ENCODE results near the gene UCMA. TPM values are rescaled to one million over a fixed set of nuclear protein-coding genes. Genes with fewer than 3 reads are reported as not detected.
"Not testable (repeated sequence)": the region's sequence is repeated elsewhere in the genome, so short reads cannot be mapped to it uniquely, and the experiment has no call there.

UCMA gene
- not detected for total RNA-seq

DNA sequence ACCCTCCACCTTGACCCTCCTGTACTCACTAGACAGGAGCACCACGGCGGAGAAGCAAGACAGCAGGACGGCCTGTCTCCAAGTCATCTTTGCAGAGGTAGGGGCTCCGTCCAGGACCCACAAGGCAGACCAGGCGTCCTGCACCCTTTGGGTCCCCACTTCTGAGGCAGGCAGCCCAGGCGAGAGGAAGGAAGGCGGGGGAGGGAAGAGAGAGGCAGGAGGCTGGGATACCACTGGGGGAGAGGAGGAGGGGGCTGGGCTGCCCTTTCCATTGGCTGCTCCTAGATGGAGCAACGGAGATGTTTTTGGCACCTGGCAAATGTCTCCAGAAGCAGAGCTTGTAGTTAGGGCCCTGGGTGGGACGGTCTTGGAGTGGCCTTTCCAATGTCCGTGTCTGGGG, at the start of gene UCMA:
UCMA (minus strand) TSS at position 203 of the 400 bp plus-strand sequence; CDS start at position 87, 116 bp downstream.
- H3K36me3 ChIP-seq: no peaks in the 10 kb centered on the region
- no peak within 1 kb of the TSS for H3K27ac ChIP-seq
- DNase-seq (ENCODE audit: low spot score in 2 of 2): no peak
- no peaks in the 10 kb centered on the region for H3K4me1 ChIP-seq
- intact Hi-C loops (cut with DNase I; ENCODE audit: low total_unique reads): no loop called here
- H3K27me3 ChIP-seq: no peaks in the 10 kb centered on the region
- H3K4me3 ChIP-seq: no peak within 1 kb of the TSS
- no peaks in the 10 kb centered on the region for H3K9me3 ChIP-seq
- TF ChIP-seq, protein P1, sequence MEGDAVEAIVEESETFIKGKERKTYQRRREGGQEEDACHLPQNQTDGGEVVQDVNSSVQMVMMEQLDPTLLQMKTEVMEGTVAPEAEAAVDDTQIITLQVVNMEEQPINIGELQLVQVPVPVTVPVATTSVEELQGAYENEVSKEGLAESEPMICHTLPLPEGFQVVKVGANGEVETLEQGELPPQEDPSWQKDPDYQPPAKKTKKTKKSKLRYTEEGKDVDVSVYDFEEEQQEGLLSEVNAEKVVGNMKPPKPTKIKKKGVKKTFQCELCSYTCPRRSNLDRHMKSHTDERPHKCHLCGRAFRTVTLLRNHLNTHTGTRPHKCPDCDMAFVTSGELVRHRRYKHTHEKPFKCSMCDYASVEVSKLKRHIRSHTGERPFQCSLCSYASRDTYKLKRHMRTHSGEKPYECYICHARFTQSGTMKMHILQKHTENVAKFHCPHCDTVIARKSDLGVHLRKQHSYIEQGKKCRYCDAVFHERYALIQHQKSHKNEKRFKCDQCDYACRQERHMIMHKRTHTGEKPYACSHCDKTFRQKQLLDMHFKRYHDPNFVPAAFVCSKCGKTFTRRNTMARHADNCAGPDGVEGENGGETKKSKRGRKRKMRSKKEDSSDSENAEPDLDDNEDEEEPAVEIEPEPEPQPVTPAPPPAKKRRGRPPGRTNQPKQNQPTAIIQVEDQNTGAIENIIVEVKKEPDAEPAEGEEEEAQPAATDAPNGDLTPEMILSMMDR (IDR thresholded peaks at IDR 0.05): no peak
- TF ChIP-seq POLR2A (IDR thresholded peaks at IDR 0.05): no peak

- H3K27ac ChIP-seq; H3K4me1 ChIP-seq; H3K27me3 ChIP-seq; H3K4me3 ChIP-seq; DNase-seq (ENCODE audit: low spot score in 2 of 2); intact Hi-C loops (cut with DNase I; ENCODE audit: low total_unique reads); H3K9me3 ChIP-seq; H3K36me3 ChIP-seq: not testable (repeated sequence)
These were observed 48.2 kb upstream of the UCMA start for GRCh38 chr10:13282348-13282747.

DNA sequence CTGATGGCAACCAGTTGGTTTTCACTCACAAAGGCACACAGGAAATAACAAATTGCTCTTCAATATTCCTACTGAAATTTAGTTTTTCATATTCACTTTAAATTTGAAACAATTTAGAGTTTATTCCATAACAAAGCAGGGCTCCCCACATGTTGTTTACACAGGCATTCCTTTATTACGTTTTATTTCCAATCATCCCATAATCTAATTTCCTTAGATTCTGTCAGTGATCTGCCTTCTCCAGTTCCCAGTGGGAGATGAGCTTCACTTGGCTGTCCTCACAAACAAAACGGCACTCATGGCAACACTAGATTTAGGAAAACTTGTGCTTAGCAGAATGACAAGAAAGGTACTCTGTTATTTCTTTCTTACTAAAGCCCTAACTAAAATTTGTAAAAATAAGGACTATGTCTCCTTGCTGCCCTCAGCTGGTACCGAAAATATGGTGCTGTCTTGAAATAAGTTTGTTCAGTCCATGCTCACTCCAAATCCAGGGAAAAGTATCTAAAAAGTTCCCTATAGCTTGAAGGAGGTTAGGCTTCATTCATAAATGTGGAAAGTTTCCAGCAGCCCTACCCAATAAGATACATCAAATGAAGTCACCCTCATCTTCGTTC, 42.7 kb upstream of the UCMA start:
- no peaks in the 10 kb centered on the region for H3K9me3 ChIP-seq
- intact Hi-C loops (cut with DNase I; ENCODE audit: low total_unique reads): no loop called here
- H3K27ac ChIP-seq: no peak overlapping the region
- H3K4me1 ChIP-seq: no peaks in the 10 kb centered on the region
- no peak overlapping the region for H3K4me3 ChIP-seq
- DNase-seq (ENCODE audit: low spot score in 2 of 2): no peak
- H3K27me3 ChIP-seq: no peaks in the 10 kb centered on the region
- TF ChIP-seq POLR2A (IDR thresholded peaks at IDR 0.05) (no peak), POLR2AphosphoS5 (IDR thresholded peaks at IDR 0.05) (no peak)
- TF ChIP-seq, protein P1 (IDR thresholded peaks at IDR 0.05): peak in 1 of 3 donors; percentile 14
- H3K36me3 ChIP-seq: no peaks in the 10 kb centered on the region

DNA sequence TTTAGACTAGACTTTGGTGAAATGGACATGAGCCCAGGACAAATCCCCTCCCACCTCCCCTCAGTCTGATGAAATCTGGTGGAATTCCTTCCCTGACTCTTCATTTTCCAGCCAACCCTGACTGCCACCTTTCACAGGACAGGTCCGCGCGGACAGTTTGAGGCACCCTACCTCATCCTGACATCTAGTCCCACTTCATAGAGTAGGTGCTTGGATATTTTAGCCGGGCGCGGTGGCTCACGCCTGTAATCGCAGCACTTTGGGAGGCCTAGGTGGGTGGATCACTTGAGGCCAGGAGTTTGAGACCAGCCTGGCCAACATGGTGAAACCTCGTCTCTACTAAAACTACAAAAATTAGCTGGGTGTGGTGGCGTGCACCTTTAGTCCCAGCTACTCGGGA, 42.0 kb upstream of the UCMA start:
- H3K27ac ChIP-seq; H3K27me3 ChIP-seq; H3K9me3 ChIP-seq; H3K4me3 ChIP-seq; intact Hi-C loops (cut with DNase I; ENCODE audit: low total_unique reads); H3K36me3 ChIP-seq; DNase-seq (ENCODE audit: low spot score in 2 of 2); H3K4me1 ChIP-seq: not testable (repeated sequence)

GRCh38 chr10:13272164-13272571, 38.0 kb upstream of the UCMA start:
- Histone ChIP-seq H3K9me3 (no peaks in the 10 kb centered on the region), H3K4me1 (no peaks in the 10 kb centered on the region), H3K36me3 (no peaks in the 10 kb centered on the region), H3K27me3 (no peaks in the 10 kb centered on the region), H3K27ac (peak overlapping the region in 1 of 2 donors; percentile 12), H3K4me3 (peak overlapping the region in 1 of 3 donors; percentile 23)
- no peak for DNase-seq (ENCODE audit: low spot score in 2 of 2)
- TF ChIP-seq POLR2AphosphoS5 (IDR thresholded peaks at IDR 0.05): no peak
- TF ChIP-seq POLR2A (IDR thresholded peaks at IDR 0.05): no peak
- TF ChIP-seq, protein P1 (IDR thresholded peaks at IDR 0.05): no peak
- intact Hi-C loops (cut with DNase I; ENCODE audit: low total_unique reads): no loop called here

DNA sequence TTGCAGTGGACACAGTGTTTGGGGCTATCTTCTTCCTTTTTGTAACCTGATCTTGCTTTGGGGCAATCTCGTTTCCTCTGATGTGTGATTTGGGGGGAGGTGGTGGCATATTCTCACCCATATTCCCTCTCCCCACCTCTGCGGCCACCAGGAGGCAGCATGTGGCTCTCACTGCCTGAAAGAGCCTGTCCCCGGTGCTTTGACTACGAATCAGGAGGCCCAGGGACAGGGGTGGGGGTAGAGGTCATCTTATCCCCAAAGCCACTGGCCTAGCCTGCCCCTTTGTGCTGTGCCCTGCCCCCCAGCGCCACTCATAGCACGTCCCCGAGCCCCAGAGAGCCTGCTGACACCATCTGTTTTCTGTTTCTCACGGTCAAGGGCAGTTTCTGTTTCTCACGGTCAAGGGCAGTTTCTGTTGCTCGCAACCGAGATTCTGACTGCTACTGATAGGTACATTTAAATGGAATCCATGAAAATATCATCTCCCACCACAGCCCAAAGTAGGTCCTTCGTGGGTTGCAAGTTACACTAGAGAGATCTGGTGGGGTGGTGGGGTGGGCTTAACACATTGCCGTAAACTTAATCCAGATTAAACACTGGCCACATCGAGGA, 37.5 kb upstream of the UCMA start:
- Histone ChIP-seq H3K36me3 (no peaks in the 10 kb centered on the region), H3K4me1 (no peaks in the 10 kb centered on the region), H3K27ac (peak overlapping the region in 1 of 2 donors; percentile 12), H3K27me3 (no peaks in the 10 kb centered on the region), H3K4me3 (peak overlapping the region in 1 of 3 donors; percentile 23), H3K9me3 (no peaks in the 10 kb centered on the region)
- DNase-seq (ENCODE audit: low spot score in 2 of 2): peak in 1 of 2 donors; percentile 58
- intact Hi-C loops (cut with DNase I; ENCODE audit: low total_unique reads): no loop called here
- TF ChIP-seq POLR2A (IDR thresholded peaks at IDR 0.05): no peak
- TF ChIP-seq, protein P1 (IDR thresholded peaks at IDR 0.05): peak in 1 of 3 donors; percentile 38
- no peak for TF ChIP-seq POLR2AphosphoS5 (IDR thresholded peaks at IDR 0.05)

All from breast epithelium (tissue), 4 donors.